Neural cell (in vitro differentiated cells): ENCODE data around the gene MLLT10. TPM values are rescaled to one million over a fixed set of nuclear protein-coding genes. Genes with fewer than 3 reads are reported as not detected.

Experiments
- H2AFZ ChIP-seq: fragments of 200-600, 300-800 bp; sonication (generic), shearing (Covaris generic); 2 replicates; pipeline ENCODE4 v1.6.0; 2014; ENCODE audit warnings: low read depth, mild to moderate bottlenecking, antibody characterized with exemption, low read length, moderate library complexity
- H3F3A ChIP-seq: fragments of 200-600 bp; shearing (Covaris generic); 2 replicates; pipeline ENCODE4 v1.6.1; 2016; ENCODE audit warnings: mild to moderate bottlenecking, moderate library complexity, mixed read lengths, antibody characterized with exemption, low read length; ENCODE audit not compliant: insufficient read depth, poor library complexity, severe bottlenecking
- H3K27ac ChIP-seq: fragments of 200-600, 300-800 bp; sonication (generic), shearing (Covaris generic); 2 replicates; pipeline ENCODE4 v1.5.1; 2014; ENCODE audit warnings: mild to moderate bottlenecking, low read length, moderate library complexity
- H3K27me3 ChIP-seq: fragments of 300-800, 200-600 bp; sonication (generic), shearing (Covaris generic); 2 replicates; pipeline ENCODE4 v1.6.0; 2014; ENCODE audit warnings: mild to moderate bottlenecking, low read depth, low read length, moderate library complexity; ENCODE audit not compliant: insufficient read depth
- H3K36me3 ChIP-seq: fragments of 300-800, 200-600 bp; sonication (generic), shearing (Covaris generic); 2 replicates; pipeline ENCODE4 v1.5.1; 2014; ENCODE audit warnings: mild to moderate bottlenecking, antibody characterized with exemption, low read length, moderate library complexity; ENCODE audit not compliant: insufficient read depth
- H3K4me2 ChIP-seq: fragments of 300-800, 200-600 bp; sonication (generic), shearing (Covaris generic); 2 replicates; pipeline ENCODE4 v1.6.0; 2014; ENCODE audit warnings: mild to moderate bottlenecking, low read length
- H3K4me3 ChIP-seq: fragments of 300-800, 200-600 bp; sonication (generic), shearing (Covaris generic); 2 replicates; pipeline ENCODE4 v1.5.1; 2014; ENCODE audit warnings: mild to moderate bottlenecking, low read length, moderate library complexity
- H3K79me2 ChIP-seq: fragments of 200-600 bp; shearing (Covaris generic); replicated peaks from 2 replicates; pipeline ENCODE4 v1.6.0; 2014; ENCODE audit warnings: mild to moderate bottlenecking, low read length, moderate library complexity; ENCODE audit not compliant: insufficient read depth
- H3K9ac ChIP-seq: fragments of 300-800, 200-600 bp; sonication (generic), shearing (Covaris generic); 2 replicates; pipeline ENCODE4 v1.6.1; 2016; ENCODE audit warnings: mild to moderate bottlenecking, low read length, mixed read lengths
- H3K9me2 ChIP-seq: fragments of 200-600 bp; shearing (Covaris generic); 2 replicates; pipeline ENCODE4 v1.6.1; 2016; ENCODE audit warnings: mild to moderate bottlenecking, low read length, mixed read lengths; ENCODE audit not compliant: insufficient read depth
- H3K9me3 ChIP-seq: fragments of 200-600, 300-800 bp; sonication (generic), shearing (Covaris generic); 2 replicates; pipeline ENCODE4 v1.6.1; 2016; ENCODE audit warnings: mild to moderate bottlenecking, mixed run types, low read length, moderate library complexity, mixed read lengths
- H4K20me1 ChIP-seq: fragments of 200-600 bp; shearing (Covaris generic); 2 replicates; pipeline ENCODE4 v1.6.1; 2016; ENCODE audit warnings: mild to moderate bottlenecking, mixed run types; ENCODE audit not compliant: insufficient read depth
- EP300 ChIP-seq: fragments of 450-650 bp; conservative IDR thresholded peaks from 2 replicates; pipeline ENCODE4 v1.6.1; 2014; ENCODE audit warnings: antibody characterized with exemption, mild to moderate bottlenecking, moderate library complexity; ENCODE audit not compliant: poor library complexity, severe bottlenecking
- EZH2 ChIP-seq: fragments of 200-600, 300-800 bp; shearing (Covaris generic), sonication (generic); IDR thresholded peaks from 2 replicates; pipeline ENCODE4 v1.6.1; 2014; ENCODE audit warnings: antibody characterized with exemption, low read length, borderline replicate concordance, mild to moderate bottlenecking; ENCODE audit not compliant: insufficient read depth, poor library complexity, severe bottlenecking
- MXI1 ChIP-seq: fragments of 450-650 bp; conservative IDR thresholded peaks from 2 replicates; pipeline ENCODE4 v1.6.1; 2014; ENCODE audit warnings: antibody characterized with exemption, mild to moderate bottlenecking; ENCODE audit not compliant: poor library complexity, severe bottlenecking
- POLR2AphosphoS5 ChIP-seq: IDR thresholded peaks from 2 replicates; pipeline ENCODE4 v1.6.1; 2012
- RAD21 ChIP-seq: fragments of 450-650 bp; conservative IDR thresholded peaks from 2 replicates; pipeline ENCODE4 v1.6.1; 2014; ENCODE audit warnings: antibody characterized with exemption, mild to moderate bottlenecking, moderate library complexity
- SMC3 ChIP-seq: fragments of 450-650 bp; conservative IDR thresholded peaks from 2 replicates; pipeline ENCODE4 v1.6.1; 2014; ENCODE audit warnings: antibody characterized with exemption, mild to moderate bottlenecking, moderate library complexity; ENCODE audit not compliant: poor library complexity
- TAF1 ChIP-seq: IDR thresholded peaks from 2 replicates; pipeline ENCODE4 v1.6.1; 2012; ENCODE audit warnings: low read depth
- polyA plus RNA-seq: library from polyadenylated mRNA; depleted of rRNA; stranded (reverse); fragments of >200 nt; gene quantifications from 2 replicates; pipeline ENCODE4 v1.2.3, GENCODE V29; 2014
- TF ChIP-seq, protein P1 (sequence below): IDR thresholded peaks from 2 replicates; pipeline ENCODE4 v1.6.1; 2012; ENCODE audit warnings: borderline replicate concordance
- TF ChIP-seq, protein P2 (sequence below): fragments of 450-650 bp; IDR thresholded peaks from 2 replicates; pipeline ENCODE4 v1.5.1; 2014; ENCODE audit warnings: antibody characterized with exemption, mild to moderate bottlenecking, moderate library complexity; ENCODE audit not compliant: poor library complexity, severe bottlenecking

The MLLT10 gene
- polyA plus RNA-seq, 1 donor from 2014 or later: 31.0 TPM

DNA sequence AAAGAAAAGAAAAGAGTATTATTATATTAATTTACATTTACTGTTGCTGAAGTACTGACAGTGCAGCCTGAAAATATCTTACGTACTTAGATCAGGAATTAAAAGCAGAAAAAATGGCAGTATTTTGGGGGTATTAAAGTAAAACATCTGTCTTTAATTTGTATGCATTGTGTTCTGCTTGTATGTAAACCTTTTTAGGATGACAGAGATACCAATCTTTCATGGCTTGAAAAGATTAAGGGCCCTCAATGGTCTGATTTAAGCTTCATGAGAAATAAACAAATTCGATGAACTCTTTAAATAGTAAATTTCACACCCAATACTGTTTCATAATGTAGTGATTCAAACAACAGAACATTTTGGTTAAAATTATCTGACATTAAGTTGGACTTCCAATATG, 116.3 kb downstream of the MLLT10 start:
- Histone ChIP-seq H3K27ac (no peak overlapping the region), H3K4me3 (no peak overlapping the region), H3K9me2 (no peaks in the 10 kb centered on the region), H3K27me3 (no peaks in the 10 kb centered on the region), H3F3A (no peaks in the 10 kb centered on the region), H4K20me1 (no peaks in the 10 kb centered on the region), H2AFZ (no peak overlapping the region), H3K4me2 (no peak overlapping the region), H3K9ac (no peak overlapping the region), H3K79me2 (peaks cover 5% of the 10 kb centered on the region), H3K9me3 (no peaks in the 10 kb centered on the region), H3K36me3 (peaks cover 9% of the 10 kb centered on the region)
- TF ChIP-seq, protein P1, sequence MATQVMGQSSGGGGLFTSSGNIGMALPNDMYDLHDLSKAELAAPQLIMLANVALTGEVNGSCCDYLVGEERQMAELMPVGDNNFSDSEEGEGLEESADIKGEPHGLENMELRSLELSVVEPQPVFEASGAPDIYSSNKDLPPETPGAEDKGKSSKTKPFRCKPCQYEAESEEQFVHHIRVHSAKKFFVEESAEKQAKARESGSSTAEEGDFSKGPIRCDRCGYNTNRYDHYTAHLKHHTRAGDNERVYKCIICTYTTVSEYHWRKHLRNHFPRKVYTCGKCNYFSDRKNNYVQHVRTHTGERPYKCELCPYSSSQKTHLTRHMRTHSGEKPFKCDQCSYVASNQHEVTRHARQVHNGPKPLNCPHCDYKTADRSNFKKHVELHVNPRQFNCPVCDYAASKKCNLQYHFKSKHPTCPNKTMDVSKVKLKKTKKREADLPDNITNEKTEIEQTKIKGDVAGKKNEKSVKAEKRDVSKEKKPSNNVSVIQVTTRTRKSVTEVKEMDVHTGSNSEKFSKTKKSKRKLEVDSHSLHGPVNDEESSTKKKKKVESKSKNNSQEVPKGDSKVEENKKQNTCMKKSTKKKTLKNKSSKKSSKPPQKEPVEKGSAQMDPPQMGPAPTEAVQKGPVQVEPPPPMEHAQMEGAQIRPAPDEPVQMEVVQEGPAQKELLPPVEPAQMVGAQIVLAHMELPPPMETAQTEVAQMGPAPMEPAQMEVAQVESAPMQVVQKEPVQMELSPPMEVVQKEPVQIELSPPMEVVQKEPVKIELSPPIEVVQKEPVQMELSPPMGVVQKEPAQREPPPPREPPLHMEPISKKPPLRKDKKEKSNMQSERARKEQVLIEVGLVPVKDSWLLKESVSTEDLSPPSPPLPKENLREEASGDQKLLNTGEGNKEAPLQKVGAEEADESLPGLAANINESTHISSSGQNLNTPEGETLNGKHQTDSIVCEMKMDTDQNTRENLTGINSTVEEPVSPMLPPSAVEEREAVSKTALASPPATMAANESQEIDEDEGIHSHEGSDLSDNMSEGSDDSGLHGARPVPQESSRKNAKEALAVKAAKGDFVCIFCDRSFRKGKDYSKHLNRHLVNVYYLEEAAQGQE: no peak
- TF ChIP-seq, protein P2, sequence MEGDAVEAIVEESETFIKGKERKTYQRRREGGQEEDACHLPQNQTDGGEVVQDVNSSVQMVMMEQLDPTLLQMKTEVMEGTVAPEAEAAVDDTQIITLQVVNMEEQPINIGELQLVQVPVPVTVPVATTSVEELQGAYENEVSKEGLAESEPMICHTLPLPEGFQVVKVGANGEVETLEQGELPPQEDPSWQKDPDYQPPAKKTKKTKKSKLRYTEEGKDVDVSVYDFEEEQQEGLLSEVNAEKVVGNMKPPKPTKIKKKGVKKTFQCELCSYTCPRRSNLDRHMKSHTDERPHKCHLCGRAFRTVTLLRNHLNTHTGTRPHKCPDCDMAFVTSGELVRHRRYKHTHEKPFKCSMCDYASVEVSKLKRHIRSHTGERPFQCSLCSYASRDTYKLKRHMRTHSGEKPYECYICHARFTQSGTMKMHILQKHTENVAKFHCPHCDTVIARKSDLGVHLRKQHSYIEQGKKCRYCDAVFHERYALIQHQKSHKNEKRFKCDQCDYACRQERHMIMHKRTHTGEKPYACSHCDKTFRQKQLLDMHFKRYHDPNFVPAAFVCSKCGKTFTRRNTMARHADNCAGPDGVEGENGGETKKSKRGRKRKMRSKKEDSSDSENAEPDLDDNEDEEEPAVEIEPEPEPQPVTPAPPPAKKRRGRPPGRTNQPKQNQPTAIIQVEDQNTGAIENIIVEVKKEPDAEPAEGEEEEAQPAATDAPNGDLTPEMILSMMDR: no peak
- no peak for TF ChIP-seq EP300
- no peak for TF ChIP-seq EZH2
- no peak for TF ChIP-seq TAF1
- TF ChIP-seq RAD21: no peak
- no peak for TF ChIP-seq POLR2AphosphoS5
- TF ChIP-seq MXI1: no peak
- no peak for TF ChIP-seq SMC3

DNA sequence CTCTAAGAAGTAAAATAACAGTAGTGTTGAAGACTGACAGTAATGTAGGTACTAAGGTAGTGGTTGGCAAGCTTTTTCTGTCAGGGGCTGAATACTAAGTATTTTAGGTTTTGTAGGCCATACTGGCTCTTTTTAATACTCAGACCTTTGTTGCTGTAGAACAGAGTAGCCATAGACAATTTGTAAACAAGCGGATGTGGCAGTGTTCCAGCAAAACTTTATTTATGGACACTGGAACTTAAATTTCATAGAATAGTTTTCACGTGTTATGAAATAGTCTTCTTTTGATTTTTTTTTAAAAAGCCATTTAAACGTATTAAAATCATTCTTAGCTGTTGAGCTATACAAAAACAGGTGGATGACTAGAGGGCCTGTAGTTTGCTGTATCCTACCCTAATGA, 121.2 kb downstream of the MLLT10 start:
- peaks cover 5% of the 10 kb centered on the region for H3K36me3 ChIP-seq
- H3K9ac ChIP-seq: no peak overlapping the region
- no peaks in the 10 kb centered on the region for H3K9me3 ChIP-seq
- H3K27me3 ChIP-seq: no peaks in the 10 kb centered on the region
- no peak for TF ChIP-seq MXI1
- TF ChIP-seq, protein P1: no peak
- no peak for TF ChIP-seq TAF1
- no peak for TF ChIP-seq EP300
- TF ChIP-seq SMC3: no peak
- no peak for TF ChIP-seq RAD21
- TF ChIP-seq POLR2AphosphoS5: no peak
- TF ChIP-seq EZH2: no peak
- TF ChIP-seq, protein P2: no peak
- H3K9me2 ChIP-seq: no peaks in the 10 kb centered on the region
- no peak overlapping the region for H3K4me3 ChIP-seq
- no peak overlapping the region for H3K4me2 ChIP-seq
- no peaks in the 10 kb centered on the region for H3F3A ChIP-seq
- no peaks in the 10 kb centered on the region for H4K20me1 ChIP-seq
- no peak overlapping the region for H3K27ac ChIP-seq
- peaks cover 5% of the 10 kb centered on the region for H3K79me2 ChIP-seq
- no peak overlapping the region for H2AFZ ChIP-seq
